Erythroblast (primary cell): ENCODE data around the gene NDUFAF4.

Experiments used
- DNase-seq, 2 experiments: peaks; one replicate each; lab custom pipeline; 2025; lab: John Stamatoyannopoulos, UW
- GATA1 ChIP-seq: IDR thresholded peaks from 2 replicates; pipeline ENCODE4 v1.6.1; 2011; ENCODE audit warnings: low read depth, mild to moderate bottlenecking, control low read depth, low read length, moderate library complexity
- POLR2A ChIP-seq: IDR thresholded peaks from 2 replicates; pipeline ENCODE4 v1.6.1; 2011; ENCODE audit warnings: mild to moderate bottlenecking, low read length

NDUFAF4 gene

GRCh38 chr6:96878143-96878542 lies 19.5 kb downstream of the NDUFAF4 start:
- no peak for TF ChIP-seq POLR2A
- TF ChIP-seq GATA1 = no peak
- no peak for DNase-seq

GRCh38 chr6:96876886-96877545 lies 20.7 kb downstream of the NDUFAF4 start:
- TF ChIP-seq GATA1 (no peak), POLR2A (no peak)
- no peak for DNase-seq

- no peak for TF ChIP-seq POLR2A
- no peak for TF ChIP-seq GATA1
- no peak for DNase-seq
Measured at GRCh38 chr6:96872976-96873375, 24.7 kb downstream of the NDUFAF4 start.

- no peak for DNase-seq
- no peak for TF ChIP-seq GATA1
- TF ChIP-seq POLR2A = no peak
Measured at GRCh38 chr6:96865055-96865405, 32.7 kb downstream of the NDUFAF4 start.

- no peak for TF ChIP-seq POLR2A
- no peak for TF ChIP-seq GATA1
- no peak for DNase-seq
Measured at GRCh38 chr6:96864216-96865054, 33.3 kb downstream of the NDUFAF4 start.

- TF ChIP-seq GATA1 = no peak
- TF ChIP-seq POLR2A = no peak
- DNase-seq = no peak
Measured at GRCh38 chr6:96862560-96862959, 35.1 kb downstream of the NDUFAF4 start.

GRCh38 chr6:96861588-96861987 lies 36.1 kb downstream of the NDUFAF4 start:
- TF ChIP-seq GATA1 (no peak), POLR2A (no peak)
- no peak for DNase-seq

GRCh38 chr6:96856856-96857255 lies 40.8 kb downstream of the NDUFAF4 start:
- no peak for DNase-seq
- no peak for TF ChIP-seq POLR2A
- no peak for TF ChIP-seq GATA1

- DNase-seq = no peak
- TF ChIP-seq GATA1 = no peak
- TF ChIP-seq POLR2A = no peak
Measured at GRCh38 chr6:96853083-96853482, 44.6 kb downstream of the NDUFAF4 start.

- no peak for DNase-seq
- TF ChIP-seq POLR2A (no peak), GATA1 (no peak)
Measured at GRCh38 chr6:96852605-96853004, 45.1 kb downstream of the NDUFAF4 start.

GRCh38 chr6:96851858-96852257 lies 45.8 kb downstream of the NDUFAF4 start:
- TF ChIP-seq POLR2A (no peak), GATA1 (no peak)
- DNase-seq = no peak

- TF ChIP-seq POLR2A (no peak), GATA1 (no peak)
- no peak for DNase-seq
Measured at GRCh38 chr6:96849615-96850014, 48.1 kb downstream of the NDUFAF4 start.

- no peak for TF ChIP-seq GATA1
- TF ChIP-seq POLR2A = no peak
- no peak for DNase-seq
Measured at GRCh38 chr6:96844530-96844929, 53.2 kb downstream of the NDUFAF4 start.

- DNase-seq = no peak
- no peak for TF ChIP-seq GATA1
- no peak for TF ChIP-seq POLR2A
Measured at GRCh38 chr6:96841345-96841744, 56.3 kb downstream of the NDUFAF4 start.
